K562 (cell line): ENCODE results near the gene DARS2. TPM values are rescaled to one million over a fixed set of nuclear protein-coding genes. Genes with fewer than 3 reads are reported as not detected.
A peak's percentile ranks its signal among the peaks of the same experiment; 100 is the strongest.

ENCODE experiments used
- AFF4 ChIP-seq: sonication (generic); formaldehyde crosslinking; IDR thresholded peaks from 2 replicates; pipeline ENCODE4 v1.8.0; 2023; ENCODE audit warnings: mild to moderate bottlenecking, missing genetic modification reagents
- ARNT ChIP-seq, 2 experiments: fragments of 450-650 bp; IDR thresholded peaks; 2 replicates each; pipeline ENCODE4 v1.6.1; 2016; ENCODE audit warnings: mild to moderate bottlenecking in 1 of 2
- ATF1 ChIP-seq, 2 experiments: fragments of 450-650 bp in 1 of 2; IDR thresholded peaks; 2 replicates each; pipeline ENCODE4 v1.6.1; 2016; ENCODE audit warnings: missing compliant biosample characterization in 1 of 2, missing genetic modification characterization in 1 of 2
- CBX1 ChIP-seq: sonication (generic); IDR thresholded peaks from 2 replicates; pipeline ENCODE4 v1.6.1; 2016; ENCODE audit warnings: antibody characterized with exemption, low read depth, mild to moderate bottlenecking
- CREB5 ChIP-seq: fragments of 250-450 bp; sonication (Bioruptor Pico); IDR thresholded peaks from 2 replicates; pipeline ENCODE4 v1.5.0; 2020; ENCODE audit warnings: mild to moderate bottlenecking
- IRF9 ChIP-seq: fragments of 450-650 bp; IDR thresholded peaks from 2 replicates; pipeline ENCODE4 v1.6.1; 2016; ENCODE audit warnings: missing biosample characterization, missing genetic modification characterization
- JUN ChIP-seq, 2 experiments: sonication (generic) in 1 of 2; formaldehyde crosslinking in 1 of 2; IDR thresholded peaks; 2 replicates each; pipeline versions ENCODE4 v1.6.1 to v1.8.0; 2012 to 2022; ENCODE audit warnings: borderline replicate concordance in 2 of 2, mild to moderate bottlenecking in 2 of 2, improper control_type of control experiment in 1 of 2, low read depth in 1 of 2, low read length in 1 of 2, missing genetic modification reagents in 1 of 2
- KLF10 ChIP-seq: fragments of 250-450 bp; sonication (Bioruptor Pico); IDR thresholded peaks from 2 replicates; pipeline ENCODE4 v1.6.1; 2021; ENCODE audit warnings: matching md5 sums
- MIER1 ChIP-seq: fragments of 450-650 bp; IDR thresholded peaks from 2 replicates; pipeline ENCODE4 v1.6.1; 2016; ENCODE audit warnings: antibody characterized with exemption, mild to moderate bottlenecking, low read depth
- NR2F6 ChIP-seq: fragments of 450-650 bp; formaldehyde crosslinking; IDR thresholded peaks from 2 replicates; pipeline ENCODE4 v1.4.0; 2020; ENCODE audit warnings: mild to moderate bottlenecking
- SFPQ ChIP-seq: fragments of 200-400 bp; formaldehyde crosslinking; IDR thresholded peaks from 2 replicates; pipeline ENCODE4 v1.6.1; 2017; ENCODE audit warnings: mild to moderate bottlenecking, low read depth, low read length, moderate library complexity
- STAT5B ChIP-seq: fragments of 250-450 bp; sonication (Bioruptor Pico); IDR thresholded peaks from 2 replicates; pipeline ENCODE4 v1.8.0; 2021; ENCODE audit warnings: mild to moderate bottlenecking, inconsistent platforms
- TFAM ChIP-seq: fragments of 250-450 bp; sonication (Bioruptor Pico); conservative IDR thresholded peaks from 2 replicates; pipeline ENCODE4 v1.5.0; 2021; ENCODE audit warnings: mild to moderate bottlenecking, moderate library complexity
- ZBTB17 ChIP-seq: fragments of 450-650 bp; formaldehyde crosslinking; IDR thresholded peaks from 2 replicates; pipeline ENCODE4 v1.4.0; 2020; ENCODE audit warnings: mild to moderate bottlenecking
- ZBTB33 ChIP-seq: sonication (generic); formaldehyde crosslinking; IDR thresholded peaks from 2 replicates; pipeline ENCODE4 v1.8.1; 2023; ENCODE audit warnings: mild to moderate bottlenecking, missing genetic modification reagents
- ZNF699 ChIP-seq: fragments of 250-450 bp; sonication (Bioruptor Pico); IDR thresholded peaks from 2 replicates; pipeline ENCODE4 v1.8.0; 2021; ENCODE audit warnings: mild to moderate bottlenecking, moderate library complexity; ENCODE audit not compliant: insufficient replicate concordance
- ZNF780A ChIP-seq: fragments of 250-450 bp; sonication (Bioruptor Pico); IDR thresholded peaks from 2 replicates; pipeline ENCODE4 v1.5.0; 2021; ENCODE audit warnings: mild to moderate bottlenecking
- polyA plus RNA-seq, 8 experiments: library from polyadenylated mRNA; depleted of rRNA in 4 of 8; stranded (reverse) in 5 of 8; unstranded in 3 of 8; fragments of >200 nt; fragmentation: Nextera tagmentation in 2 of 8; fragmentation: Illumina TruSeq in 1 of 8; extraction: Ambion mirVana in 2 of 8; extraction: Trizol in 1 of 8; gene quantifications; 2 replicates each; pipeline versions ENCODE4 v1.2.1 to v1.2.3, GENCODE V29; 2011 to 2014; ENCODE audit warnings: inconsistent platforms in 1 of 8, missing spikeins in 1 of 8
- total RNA-seq, 7 experiments: library from RNA; depleted of rRNA in 6 of 7; stranded (reverse); fragments of >200 nt in 6 of 7; fragmentation: Illumina TruSeq in 2 of 7; extraction: Trizol in 2 of 7; gene quantifications; 2 replicates each; pipeline versions ENCODE4 v1.2.1 to v1.2.3, GENCODE V29; 2011 to 2021; ENCODE audit warnings: low replicate concordance in 1 of 7

The DARS2 gene
- total and polyA plus RNA-seq, 9 of the 15 experiments (the other 6 are each of a cell fraction or from before 2014, with no cell fraction given): 36.4 to 96.7 (median 68.6) TPM

- no peak for TF ChIP-seq TFAM (CRISPR knock-in tag)
- TF ChIP-seq CBX1: peak; percentile 89
- 0 out of 2 replicates have a peak, but pooled peaks have one; percentile 58 for TF ChIP-seq NR2F6 (CRISPR knock-in tag)
- TF ChIP-seq ATF1 (CRISPR knock-in tag; IDR thresholded peaks at IDR 0.05): no peak; the same call in 1 of the 2 replicates
- TF ChIP-seq ATF1 (tag; IDR thresholded peaks at IDR 0.05): peak; percentile 100
- TF ChIP-seq JUN (IDR thresholded peaks at IDR 0.05; ENCODE audit: borderline replicate concordance, low read depth, low read length): peak; percentile 97
- peak; percentile 9; the same call in 1 of the 2 replicates for TF ChIP-seq JUN (CRISPR knock-in tag; IDR thresholded peaks at IDR 0.05; ENCODE audit: borderline replicate concordance)
- no peak for TF ChIP-seq STAT5B
- TF ChIP-seq ZNF780A (CRISPR knock-in tag): 0 out of 2 replicates have a peak, but pooled peaks have one; percentile 59
- no peak for TF ChIP-seq SFPQ
- TF ChIP-seq KLF10 (CRISPR knock-in tag): no peak
- peak in 1 of 2 experiments; percentile 69; a peak in 2 of 4 replicates for TF ChIP-seq ARNT (IDR thresholded peaks at IDR 0.05)
- TF ChIP-seq CREB5 (CRISPR knock-in tag): peak; percentile 85
- no peak for TF ChIP-seq MIER1
- no peak for TF ChIP-seq IRF9 (tag)
- TF ChIP-seq ZBTB17 (CRISPR knock-in tag): peak; percentile 82; the same call in 1 of the 2 replicates
- TF ChIP-seq ZNF699 (CRISPR knock-in tag): no peak
- TF ChIP-seq ZBTB33: peak; percentile 49; the same call in 1 of the 2 replicates
- TF ChIP-seq AFF4 (CRISPR knock-in tag): peak; percentile 99
Observed at GRCh38 chr1:173867753-173868265, 43.3 kb downstream of the DARS2 start, which contains the start of gene GAS5 (continued).
